Activated naive CD8-positive, alpha-beta T cell treated with anti-CD3 and anti-CD28 coated beads, Interleukin-2, amount 10 ng/mL, durations not matched to agents 7 days and 5 days (primary cell): ENCODE measurements around the gene PCNX2. TPM values are rescaled to one million over a fixed set of nuclear protein-coding genes. Genes with fewer than 3 reads are reported as not detected.

ENCODE experiments used
- ATAC-seq: fragments of 150-1000 bp; cut with Tn5 transposase; one replicate; pipeline ENCODE4 v1.10.0; 2021; ENCODE audit warnings: low read depth, moderate library complexity
- POLR2A ChIA-PET: fragments of 350-600 bp; sonication (Branson Sonifier 250); formaldehyde crosslinking; loops from one replicate; lab custom pipeline; 2021; ENCODE audit warnings: antibody characterized with exemption; lab: Charles Lee
- DNase-seq: peaks from one replicate; pipeline ENCODE4 v3.0.0; 2021
- H3K27ac Mint-ChIP-seq: one replicate; pipeline ENCODE4 v1.8.0; 2022; ENCODE audit warnings: mild to moderate bottlenecking, mixed read lengths
- H3K27me3 Mint-ChIP-seq: one replicate; pipeline ENCODE4 v1.8.0; 2022; ENCODE audit warnings: mild to moderate bottlenecking, moderate library complexity, mixed read lengths
- H3K36me3 Mint-ChIP-seq: one replicate; pipeline ENCODE4 v1.8.0; 2021; ENCODE audit warnings: mild to moderate bottlenecking, mixed read lengths
- H3K4me1 Mint-ChIP-seq: one replicate; pipeline ENCODE4 v1.8.0; 2021; ENCODE audit warnings: mixed read lengths
- H3K4me3 Mint-ChIP-seq: one replicate; pipeline ENCODE4 v1.8.0; 2022; ENCODE audit warnings: mild to moderate bottlenecking, moderate library complexity, mixed read lengths
- H3K9me3 Mint-ChIP-seq: one replicate; pipeline ENCODE4 v1.8.0; 2021; ENCODE audit warnings: mixed read lengths
- total RNA-seq, 2 experiments: library from RNA; stranded (reverse); gene quantifications; one replicate each; pipeline ENCODE4 v1.2.3, GENCODE V29; 2021

PCNX2 gene
- total RNA-seq, 2 experiments from 2014 or later: 43.9 to 49.4 TPM

DNA sequence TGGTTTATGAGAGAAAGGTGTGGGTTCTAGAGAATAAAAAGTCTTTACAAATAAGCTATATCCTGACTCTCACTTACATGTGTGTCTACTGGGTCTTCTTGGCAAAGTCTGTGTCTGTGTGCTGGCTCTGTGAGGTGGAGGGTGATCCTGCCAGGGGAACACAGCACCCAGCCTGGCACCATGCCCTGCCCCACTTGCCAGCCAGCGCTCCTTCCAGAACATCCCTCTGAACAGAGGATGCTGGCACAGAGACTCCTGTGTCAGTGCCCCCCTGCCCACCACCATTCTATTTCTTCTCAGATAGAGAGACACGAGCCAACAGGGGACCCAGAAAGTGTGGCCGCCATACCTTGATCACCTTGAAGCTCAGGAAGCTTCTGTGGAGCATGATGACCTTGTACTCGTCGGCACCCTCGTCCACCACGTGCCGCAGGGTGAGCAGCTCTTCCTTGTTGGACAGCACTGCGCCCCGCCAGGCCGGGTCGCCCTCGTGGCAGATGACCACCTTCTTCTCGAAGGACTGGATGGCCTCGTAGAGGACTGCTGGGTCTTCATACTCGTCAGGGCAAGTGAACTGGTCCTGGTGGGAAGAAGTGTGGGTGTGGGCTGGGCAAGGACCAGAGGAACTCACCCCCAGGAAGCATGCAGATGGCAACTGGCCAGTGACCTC is 295.4 kb downstream of the PCNX2 start:
- Mint-ChIP-seq H3K4me3 (no peak overlapping the region), H3K4me1 (no peaks in the 10 kb centered on the region), H3K36me3 (peaks cover 42% of the 10 kb centered on the region), H3K27me3 (no peaks in the 10 kb centered on the region), H3K9me3 (no peaks in the 10 kb centered on the region), H3K27ac (no peak overlapping the region)
- ATAC-seq (no peak), DNase-seq (no peak)
- POLR2A ChIA-PET: no interaction called here

DNA sequence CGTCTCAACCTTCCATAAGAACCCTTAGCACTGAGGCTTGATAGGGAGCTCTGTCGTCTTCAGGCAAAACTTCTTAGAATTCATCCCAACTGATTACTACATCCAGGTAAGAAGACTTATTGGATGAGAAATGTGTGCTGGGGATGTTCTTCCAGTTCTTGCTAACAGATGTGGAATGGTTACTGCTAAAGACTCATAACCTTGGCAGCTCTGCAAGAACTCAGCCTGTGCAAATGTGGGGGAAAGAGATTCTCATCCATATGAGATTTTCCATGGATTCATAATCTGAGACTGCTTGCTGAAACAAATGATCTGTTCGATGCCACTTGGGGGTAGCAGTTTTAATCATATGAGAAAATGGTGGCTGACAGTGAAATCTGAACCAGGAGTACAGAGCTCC is 296.9 kb downstream of the PCNX2 start:
- Mint-ChIP-seq H3K4me1 (no peaks in the 10 kb centered on the region), H3K4me3 (no peak overlapping the region), H3K27me3 (no peaks in the 10 kb centered on the region), H3K36me3 (peaks cover 57% of the 10 kb centered on the region), H3K9me3 (peaks cover 6% of the 10 kb centered on the region), H3K27ac (no peak overlapping the region)
- POLR2A ChIA-PET: no interaction called here
- DNase-seq (no peak), ATAC-seq (no peak)

DNA sequence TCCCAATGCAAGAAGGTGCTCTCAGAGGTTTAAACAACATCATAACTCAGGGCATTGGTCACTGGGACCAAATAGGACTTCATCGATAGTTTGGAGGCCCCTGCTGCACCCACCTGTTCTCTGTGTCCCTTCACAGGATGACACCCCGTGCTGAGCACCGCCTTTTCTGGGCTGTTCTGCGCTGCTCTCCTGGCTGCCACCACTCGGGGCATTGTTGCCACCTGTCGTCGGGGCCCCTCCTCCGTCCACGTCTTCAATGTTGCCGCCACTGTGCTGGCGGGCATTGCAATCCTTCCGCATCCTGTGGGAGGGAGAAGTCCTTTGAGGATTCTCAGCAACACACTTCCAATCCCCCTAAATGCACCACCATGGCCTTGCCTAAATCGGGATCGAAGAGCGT is 297.4 kb downstream of the PCNX2 start:
- DNase-seq (no peak), ATAC-seq (no peak)
- POLR2A ChIA-PET: no interaction called here
- Mint-ChIP-seq H3K36me3 (peaks cover 60% of the 10 kb centered on the region), H3K9me3 (peaks cover 9% of the 10 kb centered on the region), H3K4me3 (no peak overlapping the region), H3K4me1 (no peaks in the 10 kb centered on the region), H3K27me3 (no peaks in the 10 kb centered on the region), H3K27ac (no peak overlapping the region)

DNA sequence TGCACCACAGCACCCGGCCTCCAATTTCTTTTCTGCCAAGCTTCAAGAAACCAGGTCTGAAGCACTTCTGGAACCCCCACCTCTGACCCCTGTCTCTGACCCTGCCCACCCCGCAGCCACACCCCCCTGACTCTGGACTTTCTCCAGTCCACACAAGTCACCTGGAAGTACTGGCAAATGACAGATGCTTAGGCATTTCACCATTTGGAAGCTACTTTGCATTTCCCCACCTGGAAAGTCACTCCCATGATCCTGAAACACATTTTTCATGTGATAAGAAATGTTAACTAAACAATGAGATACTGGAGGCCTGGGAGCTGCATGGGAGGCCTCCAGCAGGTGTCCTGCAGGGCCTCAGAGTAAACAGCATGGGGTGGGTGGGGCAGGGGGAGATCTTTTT is 299.4 kb downstream of the PCNX2 start:
- peaks cover 68% of the 10 kb centered on the region for H3K36me3 Mint-ChIP-seq
- POLR2A ChIA-PET: no interaction called here
- H3K27me3 Mint-ChIP-seq: no peaks in the 10 kb centered on the region
- H3K9me3 Mint-ChIP-seq: peaks cover 13% of the 10 kb centered on the region
- H3K4me1 Mint-ChIP-seq: peaks cover 3% of the 10 kb centered on the region
- no peak overlapping the region for H3K27ac Mint-ChIP-seq
- DNase-seq (no peak), ATAC-seq (no peak)
- H3K4me3 Mint-ChIP-seq: no peak overlapping the region

DNA sequence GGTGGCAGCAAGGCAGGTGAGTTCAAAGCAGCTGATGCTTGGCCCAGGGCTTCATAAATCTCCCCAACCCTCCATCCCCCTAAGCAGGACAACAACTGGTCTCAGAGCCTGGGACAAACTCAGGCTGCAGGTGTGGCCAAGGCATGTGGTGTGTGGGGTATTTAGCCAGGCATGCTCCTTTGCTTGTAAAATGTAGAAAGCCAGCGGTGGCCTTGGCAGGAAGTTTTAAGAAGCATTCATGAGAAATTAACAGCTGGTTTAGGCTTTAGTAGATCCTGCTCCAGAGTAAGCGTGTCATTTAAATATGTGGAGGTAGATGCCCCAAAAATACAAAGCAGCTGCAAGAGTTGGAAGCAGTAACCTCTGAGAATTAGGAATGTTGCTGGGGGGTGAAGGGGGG is 300.3 kb downstream of the PCNX2 start:
- Mint-ChIP-seq H3K4me3 (no peak overlapping the region), H3K27me3 (no peaks in the 10 kb centered on the region), H3K27ac (no peak overlapping the region), H3K9me3 (peaks cover 13% of the 10 kb centered on the region), H3K4me1 (peaks cover 8% of the 10 kb centered on the region), H3K36me3 (peaks cover 69% of the 10 kb centered on the region)
- no peak for DNase-seq
- ATAC-seq: no peak
- POLR2A ChIA-PET: no interaction called here

DNA sequence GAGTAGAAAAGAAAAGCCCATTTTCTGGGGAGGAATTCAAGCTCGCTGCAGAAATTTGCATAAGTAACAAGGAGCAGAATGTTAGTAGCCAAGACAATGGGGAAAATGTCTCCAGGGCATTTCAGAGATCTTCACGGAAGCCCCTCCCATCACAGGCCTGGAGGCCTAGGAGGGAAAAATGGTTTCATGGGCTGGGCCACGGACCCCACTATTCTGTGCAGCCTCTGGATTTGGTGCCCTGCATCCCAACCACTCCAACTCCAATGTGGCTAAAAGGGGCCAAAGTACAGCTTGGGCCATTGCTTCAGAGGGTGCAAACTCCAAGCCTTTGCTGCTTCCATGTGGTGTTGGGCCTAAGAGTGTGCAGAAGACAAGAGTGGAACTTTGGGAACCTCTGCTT is 302.0 kb downstream of the PCNX2 start:
- Mint-ChIP-seq H3K9me3 (peaks cover 13% of the 10 kb centered on the region), H3K4me1 (peaks cover 8% of the 10 kb centered on the region), H3K36me3 (peaks cover 62% of the 10 kb centered on the region), H3K27me3 (no peaks in the 10 kb centered on the region), H3K27ac (no peak overlapping the region), H3K4me3 (no peak overlapping the region)
- no peak for DNase-seq
- no peak for ATAC-seq
- POLR2A ChIA-PET: no interaction called here

DNA sequence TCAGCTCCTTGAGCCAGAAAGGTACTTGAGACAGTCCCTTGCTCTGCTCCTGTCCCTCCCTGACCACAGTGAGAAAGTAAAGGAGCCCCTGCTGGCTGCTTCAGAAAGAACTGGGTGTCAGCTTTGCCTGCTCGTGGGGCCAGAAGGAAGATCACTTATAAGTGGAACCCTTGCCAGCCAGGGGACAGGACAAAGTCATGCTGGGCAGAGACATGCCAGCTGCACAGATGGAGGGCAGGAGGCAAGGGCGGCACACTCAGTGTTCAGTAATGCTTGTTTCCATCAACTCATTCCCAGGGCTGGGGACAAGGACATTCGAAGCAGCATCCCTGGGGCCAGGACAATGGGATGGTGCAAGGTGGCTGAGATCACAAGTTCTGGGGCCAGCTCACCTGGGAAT is 303.3 kb downstream of the PCNX2 start:
- no peaks in the 10 kb centered on the region for H3K27me3 Mint-ChIP-seq
- H3K9me3 Mint-ChIP-seq: peaks cover 13% of the 10 kb centered on the region
- no peak for ATAC-seq
- no peak for DNase-seq
- no peak overlapping the region for H3K27ac Mint-ChIP-seq
- H3K36me3 Mint-ChIP-seq: peaks cover 51% of the 10 kb centered on the region
- no peak overlapping the region for H3K4me3 Mint-ChIP-seq
- POLR2A ChIA-PET: no interaction called here
- H3K4me1 Mint-ChIP-seq: peaks cover 8% of the 10 kb centered on the region

DNA sequence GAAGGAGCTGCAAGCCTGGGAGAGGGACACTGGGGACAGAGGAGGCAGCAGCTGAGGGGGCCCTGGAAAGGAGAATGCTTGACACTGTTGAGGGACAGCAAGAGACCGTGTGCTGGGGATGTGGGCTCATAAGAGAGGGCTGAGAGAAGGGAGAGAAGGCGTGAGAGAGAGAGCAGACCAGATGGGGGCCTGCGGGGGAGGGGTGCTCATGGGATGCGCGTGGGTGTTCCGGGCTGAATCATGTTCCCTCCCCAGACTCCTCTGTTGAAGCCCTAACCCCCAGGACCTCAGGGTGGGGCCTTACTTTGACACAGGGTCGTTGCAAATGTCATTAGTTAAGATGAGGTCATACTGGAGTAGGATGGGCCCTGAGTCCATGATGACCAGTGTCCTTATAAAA is 304.3 kb downstream of the PCNX2 start:
- Mint-ChIP-seq H3K36me3 (peaks cover 42% of the 10 kb centered on the region), H3K9me3 (peaks cover 13% of the 10 kb centered on the region), H3K27me3 (no peaks in the 10 kb centered on the region), H3K4me1 (peaks cover 8% of the 10 kb centered on the region), H3K4me3 (no peak overlapping the region), H3K27ac (no peak overlapping the region)
- POLR2A ChIA-PET: no interaction called here
- no peak for DNase-seq
- ATAC-seq: no peak

DNA sequence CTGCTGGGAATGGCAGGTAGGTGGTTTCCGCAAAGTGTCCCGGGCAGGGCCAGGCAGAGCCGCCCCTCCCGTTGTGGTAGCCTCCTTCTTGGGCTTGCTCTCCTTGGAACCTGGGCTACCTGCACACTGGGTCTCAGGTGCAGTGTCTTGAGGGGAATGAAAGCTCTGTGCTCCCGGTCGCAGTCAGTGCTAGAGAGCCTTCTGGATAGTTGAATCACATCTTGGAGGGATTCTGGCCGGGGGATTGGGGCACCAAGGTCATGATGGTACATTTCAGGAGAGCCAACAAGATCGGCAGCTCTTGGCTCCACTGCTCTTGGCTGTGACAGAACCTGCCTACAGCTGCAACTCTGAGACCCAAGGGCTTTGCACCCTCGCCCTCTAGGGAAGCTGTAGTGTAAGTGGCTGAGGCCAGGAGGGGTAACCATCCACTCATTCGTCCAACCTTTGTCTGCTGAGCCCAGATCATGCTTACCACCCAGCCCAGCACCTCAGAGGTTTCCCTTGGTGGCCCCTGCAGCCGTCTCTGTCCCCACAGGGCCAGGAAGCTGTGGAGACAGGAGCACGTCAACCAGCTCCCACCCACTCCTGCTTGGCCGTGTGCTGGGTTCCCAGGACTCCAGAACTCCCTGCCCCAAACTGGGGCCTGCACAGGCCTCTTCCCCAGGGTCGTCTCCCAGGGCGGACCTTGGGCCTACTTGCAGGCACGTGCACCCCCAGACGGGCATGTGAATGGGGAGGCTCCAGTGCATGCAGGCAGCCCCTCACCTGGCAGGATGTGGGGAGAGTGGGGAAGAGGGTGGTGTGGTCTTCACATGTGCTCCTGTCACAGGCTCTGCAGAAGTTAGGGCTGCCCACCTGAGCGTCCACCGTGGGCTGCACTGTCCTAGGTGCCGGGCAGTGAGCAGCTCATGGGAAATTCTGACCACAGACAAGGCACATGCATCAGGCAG is 305.1 kb downstream of the PCNX2 start:
- peaks cover 8% of the 10 kb centered on the region for H3K4me1 Mint-ChIP-seq
- H3K9me3 Mint-ChIP-seq: peaks cover 13% of the 10 kb centered on the region
- peak; percentile 47 for ATAC-seq
- H3K27me3 Mint-ChIP-seq: no peaks in the 10 kb centered on the region
- H3K36me3 Mint-ChIP-seq: peaks cover 42% of the 10 kb centered on the region
- POLR2A ChIA-PET: no interaction called here
- no peak overlapping the region for H3K4me3 Mint-ChIP-seq
- H3K27ac Mint-ChIP-seq: no peak overlapping the region
- no peak for DNase-seq

DNA sequence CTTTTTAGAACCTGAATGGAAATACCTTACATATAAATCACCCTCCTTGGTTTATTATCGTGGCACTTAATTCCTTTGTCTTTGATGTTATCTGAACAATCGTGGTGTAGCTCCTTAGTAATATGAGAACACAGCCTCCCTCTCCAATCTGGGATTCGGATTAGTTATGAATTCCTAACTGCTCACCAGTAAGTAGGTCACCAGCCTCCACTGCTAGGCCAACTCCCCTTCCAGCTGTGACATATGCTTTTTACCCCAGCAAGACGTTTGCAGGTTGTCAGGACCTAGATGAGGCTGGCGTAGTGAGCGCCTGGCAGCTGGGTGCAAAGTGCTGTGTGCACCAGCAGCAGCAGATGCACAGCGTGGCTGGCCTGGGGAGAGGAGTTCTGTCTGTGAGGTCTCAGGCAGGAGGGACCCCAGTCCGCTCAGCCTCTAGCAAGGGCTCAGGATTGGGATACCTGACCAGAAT is 306.9 kb downstream of the PCNX2 start:
- Mint-ChIP-seq H3K9me3 (peaks cover 7% of the 10 kb centered on the region), H3K4me1 (peaks cover 10% of the 10 kb centered on the region), H3K27me3 (no peaks in the 10 kb centered on the region), H3K4me3 (no peak overlapping the region), H3K27ac (no peak overlapping the region), H3K36me3 (peaks cover 27% of the 10 kb centered on the region)
- ATAC-seq (no peak), DNase-seq (no peak)
- POLR2A ChIA-PET: no interaction called here

DNA sequence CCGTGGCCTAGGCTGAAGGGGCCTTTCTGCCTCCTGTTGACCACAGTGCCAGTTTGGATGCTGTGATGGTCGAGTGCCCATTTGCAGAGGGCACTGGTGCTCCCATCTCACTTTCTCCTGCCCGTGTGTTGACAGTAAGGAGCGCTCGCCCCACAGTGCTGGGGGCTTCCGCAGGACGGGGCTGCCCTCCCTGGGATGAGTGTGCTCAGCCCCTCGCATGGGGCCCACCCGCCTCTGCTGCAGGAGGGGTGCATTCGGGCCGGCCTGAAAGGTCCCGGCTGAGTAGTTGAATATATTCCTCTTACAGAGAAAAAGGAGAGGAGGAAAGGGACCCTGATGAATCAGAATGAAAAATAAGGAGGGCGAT is 307.8 kb downstream of the PCNX2 start:
- Mint-ChIP-seq H3K27ac (no peak overlapping the region), H3K4me3 (no peak overlapping the region), H3K27me3 (no peaks in the 10 kb centered on the region), H3K9me3 (peaks cover under 1% of the 10 kb centered on the region), H3K4me1 (peaks cover 10% of the 10 kb centered on the region), H3K36me3 (peaks cover 18% of the 10 kb centered on the region)
- DNase-seq (no peak), ATAC-seq (no peak)
- POLR2A ChIA-PET: no interaction called here

DNA sequence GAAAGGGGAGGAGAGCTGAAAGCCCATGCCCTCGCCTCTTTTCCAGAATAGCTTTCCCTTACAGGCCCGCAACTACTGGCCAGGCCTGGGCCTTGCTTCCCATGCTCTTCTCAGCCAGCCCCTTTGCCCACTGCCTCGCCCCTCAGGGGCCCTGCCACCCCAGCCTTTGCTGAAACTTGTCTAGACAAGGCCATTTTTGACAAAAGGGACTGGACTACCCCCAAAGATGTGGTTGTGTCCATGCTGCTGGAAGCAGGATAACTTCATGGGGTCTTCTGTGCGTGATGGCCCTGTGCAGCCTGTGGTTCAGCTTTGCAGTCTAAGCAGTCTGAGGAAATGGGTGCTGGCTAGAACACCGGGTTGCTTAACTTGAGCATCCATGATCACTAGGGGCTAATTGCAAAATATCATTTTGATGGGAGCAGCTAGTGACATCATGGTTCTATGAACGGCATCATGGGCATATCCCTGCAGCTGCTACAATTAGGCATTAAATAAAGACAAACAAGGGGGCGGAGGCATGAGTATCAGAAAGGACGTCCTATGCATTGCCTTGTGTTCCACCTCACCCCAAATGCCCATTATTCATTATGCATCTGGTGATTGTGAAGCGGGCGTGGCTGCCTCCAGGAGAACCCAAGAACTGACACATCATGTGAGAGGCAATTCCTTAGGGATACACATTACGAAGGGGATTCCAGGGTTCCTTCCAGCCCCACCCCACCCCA is 308.3 kb downstream of the PCNX2 start:
- Mint-ChIP-seq H3K36me3 (peaks cover 16% of the 10 kb centered on the region), H3K4me1 (peaks cover 12% of the 10 kb centered on the region), H3K4me3 (no peak overlapping the region), H3K27me3 (no peaks in the 10 kb centered on the region), H3K27ac (no peak overlapping the region), H3K9me3 (no peaks in the 10 kb centered on the region)
- DNase-seq: no peak
- POLR2A ChIA-PET: no interaction called here
- no peak for ATAC-seq

DNA sequence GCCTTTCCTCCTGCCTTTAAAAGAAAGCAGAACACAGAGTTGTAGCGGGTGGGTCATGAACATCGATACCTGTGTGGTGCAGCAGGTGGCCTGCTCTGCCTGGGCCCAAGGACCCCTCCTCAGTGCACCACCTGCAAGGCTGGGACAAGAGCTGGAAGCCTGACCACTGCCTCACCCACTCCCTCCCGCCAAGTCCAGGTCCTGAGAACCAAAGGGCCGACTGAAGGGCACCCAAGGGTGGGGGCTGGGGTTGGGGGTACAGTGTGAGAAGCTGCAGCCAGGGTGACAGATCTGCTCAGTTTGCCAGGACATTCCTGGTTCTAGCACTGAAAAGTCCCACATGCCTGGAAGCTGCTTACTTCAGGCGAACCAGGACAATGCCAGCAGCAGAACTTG is 309.0 kb downstream of the PCNX2 start:
- DNase-seq (no peak), ATAC-seq (no peak)
- H3K4me1 Mint-ChIP-seq: peaks cover 13% of the 10 kb centered on the region
- POLR2A ChIA-PET: no interaction called here
- no peaks in the 10 kb centered on the region for H3K27me3 Mint-ChIP-seq
- H3K36me3 Mint-ChIP-seq: peaks cover 10% of the 10 kb centered on the region
- no peak overlapping the region for H3K27ac Mint-ChIP-seq
- H3K4me3 Mint-ChIP-seq: no peak overlapping the region
- H3K9me3 Mint-ChIP-seq: no peaks in the 10 kb centered on the region
